Activated CD8-positive, alpha-beta memory T cell treated with anti-CD3 and anti-CD28 coated beads for 4 hours (primary cell): ENCODE measurements around the gene DCST2.

Experiments
- DNase-seq, 2 donors: peaks; one replicate each; pipeline ENCODE4 v3.0.0-alpha.2; 2020; ENCODE audit warnings: low read depth in 2 of 2

The DCST2 gene

DNA sequence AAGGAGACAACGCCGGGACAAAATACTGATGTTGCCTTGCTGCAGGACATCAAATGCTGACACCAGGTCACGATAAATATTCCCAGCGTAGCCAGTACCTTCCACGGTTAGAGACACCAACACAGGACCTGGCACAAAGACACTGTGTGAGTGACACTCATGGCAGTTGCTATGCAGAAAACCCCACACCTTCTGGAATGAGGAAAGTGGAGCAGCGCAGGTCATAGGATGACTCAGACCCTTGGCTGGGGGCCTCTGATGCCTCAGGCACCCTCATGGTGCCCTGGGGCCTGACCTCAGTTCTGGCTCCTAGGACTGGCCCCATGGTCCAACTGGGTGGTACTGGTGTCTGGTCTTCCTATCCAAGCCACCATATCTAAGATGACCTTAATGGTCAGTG is 7.0 kb downstream of the DCST2 start:
- DNase-seq: no peak

DNA sequence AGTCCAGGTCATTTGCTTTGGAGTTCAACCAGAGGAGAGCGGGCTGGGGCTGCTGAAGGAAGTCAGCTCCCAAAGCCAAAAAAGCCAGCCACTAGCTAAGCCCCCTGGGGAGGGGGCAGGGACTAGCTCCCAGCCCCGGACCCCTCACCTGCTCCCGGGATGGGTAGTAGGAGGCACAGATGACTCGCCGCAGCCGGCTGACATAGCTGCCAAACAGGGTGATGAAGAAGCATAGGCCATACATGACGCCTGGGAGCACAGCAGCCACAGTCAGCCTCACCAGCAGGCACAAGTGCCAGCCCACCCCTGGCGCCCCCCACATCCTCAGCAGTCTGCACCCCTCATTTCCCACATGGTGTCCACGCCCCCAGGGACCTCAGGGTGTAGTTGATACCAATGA is 7.4 kb downstream of the DCST2 start:
- no peak for DNase-seq

DNA sequence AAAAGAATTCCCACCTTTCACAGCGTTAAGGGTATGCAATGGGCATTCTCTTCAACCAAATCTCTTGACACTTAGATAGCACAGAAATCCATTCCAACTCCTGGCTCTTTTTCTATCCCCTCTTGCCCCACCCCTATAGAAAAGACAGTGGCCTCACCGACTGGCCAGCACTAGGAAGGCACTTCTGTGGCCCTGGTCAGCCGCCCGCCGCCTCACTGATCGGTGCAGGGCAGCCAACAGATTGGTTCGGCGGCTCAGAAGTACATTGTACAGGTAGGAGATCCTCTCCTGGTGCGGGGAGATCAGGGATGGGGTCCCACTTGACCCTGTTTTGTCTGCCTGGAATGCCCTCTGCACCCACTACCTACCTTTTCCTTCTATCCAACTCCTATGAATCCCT is 9.3 kb downstream of the DCST2 start:
- DNase-seq: no peak

DNA sequence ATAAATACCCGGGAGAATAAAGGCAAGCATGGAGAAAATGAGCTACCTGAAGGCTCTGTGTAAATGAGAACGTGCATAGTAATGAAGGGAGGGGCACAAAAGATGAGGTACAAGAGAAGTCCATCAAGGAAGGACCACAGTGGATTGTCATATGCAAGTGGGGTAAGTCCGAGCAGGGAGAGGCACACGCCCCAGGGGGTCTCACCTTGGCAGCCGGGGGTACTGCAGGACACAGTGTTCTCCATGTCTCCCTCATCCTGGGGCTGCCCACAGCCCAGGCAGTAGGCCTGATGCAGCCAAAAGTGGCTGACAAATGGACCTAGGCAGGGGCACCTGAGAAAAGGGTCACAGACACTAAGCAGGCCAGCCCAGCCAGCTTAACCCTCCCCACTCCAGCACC is 10.0 kb downstream of the DCST2 start:
- DNase-seq: no peak

DNA sequence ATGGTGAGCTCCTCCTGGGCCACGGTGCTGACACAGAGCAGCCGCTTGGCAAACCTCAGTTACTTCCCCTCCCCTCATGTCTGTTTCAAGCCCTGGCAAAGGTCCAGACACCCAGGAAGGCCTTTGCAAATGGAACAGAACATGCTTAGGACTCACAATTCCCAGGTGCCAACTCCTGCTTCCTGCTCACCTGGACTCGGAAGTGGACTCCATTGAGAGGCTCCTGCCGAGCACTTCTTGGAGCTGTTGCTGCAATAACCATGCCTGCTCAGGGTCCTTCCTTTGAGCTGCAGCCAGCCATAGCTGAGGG is 10.7 kb downstream of the DCST2 start:
- DNase-seq: no peak

DNA sequence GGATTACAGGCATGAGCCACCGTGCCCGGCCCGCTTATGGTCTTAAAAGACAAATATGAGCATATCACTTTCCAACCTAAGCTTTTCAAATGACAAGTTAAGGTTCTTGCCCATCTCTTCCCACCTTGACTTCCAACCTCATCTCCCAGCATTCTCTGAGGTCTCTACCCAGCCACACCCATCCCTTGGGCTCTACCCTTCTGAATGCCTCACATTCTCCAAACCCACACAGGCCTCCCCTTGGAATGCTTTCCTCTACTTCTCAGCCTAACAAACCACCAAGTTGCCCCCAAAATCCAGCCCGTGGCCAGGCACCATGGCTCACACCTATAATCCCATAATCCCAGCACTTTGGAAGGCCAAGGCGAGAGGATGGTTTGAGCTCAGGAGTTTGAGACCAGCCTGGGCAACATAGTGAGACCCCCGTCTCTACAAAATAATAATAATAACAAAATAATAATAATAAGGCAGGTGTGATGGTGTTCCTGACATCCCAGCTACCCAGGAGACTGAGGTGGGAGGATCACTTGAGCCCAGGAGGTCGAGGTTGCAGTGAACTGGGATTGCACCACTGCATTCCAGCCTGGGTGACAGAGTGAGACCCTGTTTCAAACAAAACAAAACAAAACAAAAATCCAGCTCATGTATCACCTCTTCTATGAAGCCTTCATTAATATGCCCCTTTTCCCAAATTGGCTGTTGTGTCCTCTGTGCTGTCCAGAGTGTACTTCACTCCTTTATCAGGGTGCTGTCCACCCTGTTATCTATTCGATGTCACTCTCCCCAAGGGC is 11.2 kb downstream of the DCST2 start:
- DNase-seq: no peak

DNA sequence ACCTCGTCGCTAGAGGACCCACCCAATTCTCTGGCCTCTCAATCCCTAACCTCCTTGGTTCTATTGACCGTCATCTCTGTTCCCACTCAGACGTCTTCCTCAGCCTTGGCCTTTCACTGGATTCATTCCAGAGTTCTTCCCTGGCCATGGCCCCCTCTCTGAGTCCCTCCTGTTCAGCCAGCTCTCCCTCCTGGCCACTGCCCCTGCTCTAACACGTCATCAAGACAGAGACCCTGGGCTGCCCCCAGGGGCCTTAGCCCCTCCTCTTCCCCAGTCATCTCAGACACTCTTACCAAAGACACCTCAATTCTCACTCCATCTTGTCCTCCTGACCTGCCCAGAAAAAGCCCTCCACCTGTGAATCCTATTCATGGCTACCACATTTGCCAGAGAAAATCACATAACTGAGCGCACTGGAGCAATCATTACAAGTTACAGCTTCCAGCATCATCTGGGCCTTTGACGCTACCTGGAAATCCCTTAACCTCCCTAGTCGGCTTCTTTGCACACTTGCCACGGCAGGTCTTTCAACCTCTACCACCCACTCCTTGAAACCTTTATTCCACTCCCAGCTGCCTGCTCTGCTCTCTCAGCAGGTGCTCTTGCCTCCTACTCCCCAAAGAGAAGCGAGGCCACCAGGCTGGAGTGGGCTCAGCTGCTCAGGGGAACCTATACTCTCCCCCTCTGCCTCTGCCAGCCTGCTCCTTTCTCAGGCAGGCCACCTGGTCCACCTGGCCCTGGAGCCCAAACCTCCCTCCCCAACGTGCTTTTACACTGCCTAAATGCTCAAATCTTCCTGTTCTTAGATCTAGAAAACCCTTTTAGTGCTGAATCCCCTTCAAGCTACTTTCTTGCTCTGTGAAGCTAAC is 14.0 kb downstream of the DCST2 start:
- DNase-seq: no peak

DNA sequence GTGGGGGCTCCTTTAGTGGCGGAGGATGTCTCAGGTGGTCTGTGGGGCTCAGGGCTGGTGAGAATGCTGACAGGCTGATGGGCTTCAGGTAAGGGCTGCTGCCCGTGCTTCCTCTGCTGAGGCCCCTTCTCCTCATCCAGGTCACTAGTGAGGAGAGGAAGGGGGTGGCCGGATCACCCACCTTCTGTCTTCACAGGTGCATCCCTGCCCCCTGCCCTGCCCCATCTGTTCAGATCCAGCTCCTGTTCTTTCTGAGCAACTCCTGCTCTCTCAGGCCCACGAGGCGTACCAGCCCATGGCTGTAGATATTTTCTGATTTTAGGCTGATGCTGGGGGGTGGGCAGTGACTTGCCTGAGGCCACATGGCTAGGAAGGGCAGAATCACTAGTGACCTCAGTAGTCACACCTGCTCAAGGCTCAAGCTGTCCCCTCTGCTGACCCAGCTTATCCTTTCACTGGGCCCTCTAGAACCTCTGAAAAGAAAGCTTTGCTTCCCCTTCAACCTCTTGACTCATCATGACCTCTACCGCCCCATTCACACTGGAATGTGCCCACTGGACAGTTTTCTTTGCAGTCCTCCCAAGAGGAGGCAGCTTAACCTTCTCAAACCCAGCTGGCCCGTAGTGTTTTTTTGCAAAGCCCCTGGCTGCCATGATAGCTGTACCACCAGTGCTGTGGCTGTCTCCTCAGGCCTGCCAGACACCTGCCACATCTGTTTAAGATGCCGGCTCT is 14.8 kb downstream of the DCST2 start:
- DNase-seq: no peak

DNA sequence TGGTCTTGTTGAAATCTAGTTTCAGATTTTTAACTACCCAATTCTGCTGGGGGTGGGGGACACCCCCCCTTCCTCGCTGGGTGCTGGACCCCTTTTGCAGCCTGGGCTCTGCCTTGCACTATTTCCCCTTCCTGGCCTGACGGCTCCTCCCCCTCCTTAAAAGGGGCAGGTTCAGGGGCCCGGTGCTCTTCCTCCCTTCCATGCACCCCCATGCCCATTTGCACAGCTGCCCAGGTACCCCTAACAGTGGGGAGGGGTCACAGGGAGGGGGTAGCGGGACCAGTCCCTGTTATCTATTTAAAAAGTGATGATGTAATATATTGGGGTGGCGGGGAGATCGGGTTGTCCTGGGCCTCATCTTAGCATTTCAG is 15.7 kb downstream of the DCST2 start:
- no peak for DNase-seq

DNA sequence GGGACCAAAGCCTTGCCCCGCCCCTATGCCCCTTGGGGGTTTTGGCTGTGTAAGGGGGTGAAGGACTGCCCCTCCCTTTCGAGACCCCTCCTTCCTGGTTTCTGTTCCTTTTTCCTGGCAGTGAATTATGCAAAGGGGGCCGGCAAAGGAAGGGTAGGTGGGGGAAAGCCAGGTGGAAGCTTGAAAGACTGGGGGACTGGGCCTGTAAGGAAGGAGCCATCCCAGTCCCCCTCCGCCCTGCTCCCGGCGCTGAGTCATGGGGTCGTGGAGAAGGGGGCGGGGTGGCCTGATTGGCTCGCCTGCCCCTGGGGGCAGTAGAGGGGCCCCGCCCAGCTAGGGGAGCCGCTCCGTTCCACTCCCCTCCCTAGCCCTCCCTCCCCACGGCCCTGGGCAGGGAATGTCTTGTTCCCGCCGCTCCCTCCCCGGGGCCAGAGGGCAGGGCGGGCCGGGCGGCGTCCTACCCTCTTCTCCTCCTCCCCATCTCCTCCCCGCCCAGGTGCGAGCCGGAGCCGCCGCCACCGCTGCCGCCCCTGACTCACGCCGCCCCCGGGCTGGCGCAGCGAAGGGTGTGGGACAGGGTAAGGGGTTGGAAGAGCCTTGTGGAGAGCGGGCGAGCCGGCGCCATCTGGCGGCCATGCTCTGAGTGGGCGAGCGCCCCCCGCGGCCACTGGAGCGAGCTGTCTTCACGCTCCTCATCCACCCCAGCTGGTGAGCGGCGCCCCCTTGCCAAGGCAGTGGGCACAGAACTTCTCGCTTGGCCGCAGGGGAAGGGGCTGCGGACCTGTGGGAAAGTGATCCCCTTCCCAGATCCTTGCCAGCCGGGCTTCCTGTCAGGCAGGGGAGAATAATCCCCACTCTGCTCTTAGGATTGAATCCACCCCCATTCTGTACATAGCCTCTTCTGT is 16.3 kb downstream of the DCST2 start:
- DNase-seq: peak; percentile 84

DNA sequence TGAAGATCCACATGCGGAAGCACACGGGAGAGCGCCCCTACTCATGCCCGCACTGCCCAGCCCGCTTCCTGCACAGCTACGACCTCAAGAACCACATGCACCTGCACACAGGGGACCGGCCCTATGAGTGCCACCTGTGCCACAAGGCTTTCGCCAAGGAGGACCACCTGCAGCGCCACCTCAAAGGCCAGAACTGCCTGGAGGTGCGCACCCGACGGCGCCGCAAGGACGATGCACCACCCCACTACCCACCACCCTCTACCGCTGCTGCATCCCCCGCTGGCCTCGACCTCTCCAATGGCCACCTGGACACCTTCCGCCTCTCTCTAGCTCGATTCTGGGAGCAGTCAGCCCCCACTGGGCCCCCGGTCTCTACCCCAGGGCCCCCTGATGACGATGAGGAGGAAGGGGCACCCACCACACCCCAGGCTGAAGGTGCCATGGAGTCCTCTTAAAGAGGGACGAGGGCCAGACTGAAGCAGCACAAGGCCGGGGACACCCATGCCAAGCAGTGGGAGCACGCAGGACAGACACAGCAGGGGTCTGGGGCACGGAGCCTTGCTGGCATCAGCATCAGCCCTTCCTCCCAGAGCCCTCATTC is 17.2 kb downstream of the DCST2 start:
- DNase-seq: no peak

DNA sequence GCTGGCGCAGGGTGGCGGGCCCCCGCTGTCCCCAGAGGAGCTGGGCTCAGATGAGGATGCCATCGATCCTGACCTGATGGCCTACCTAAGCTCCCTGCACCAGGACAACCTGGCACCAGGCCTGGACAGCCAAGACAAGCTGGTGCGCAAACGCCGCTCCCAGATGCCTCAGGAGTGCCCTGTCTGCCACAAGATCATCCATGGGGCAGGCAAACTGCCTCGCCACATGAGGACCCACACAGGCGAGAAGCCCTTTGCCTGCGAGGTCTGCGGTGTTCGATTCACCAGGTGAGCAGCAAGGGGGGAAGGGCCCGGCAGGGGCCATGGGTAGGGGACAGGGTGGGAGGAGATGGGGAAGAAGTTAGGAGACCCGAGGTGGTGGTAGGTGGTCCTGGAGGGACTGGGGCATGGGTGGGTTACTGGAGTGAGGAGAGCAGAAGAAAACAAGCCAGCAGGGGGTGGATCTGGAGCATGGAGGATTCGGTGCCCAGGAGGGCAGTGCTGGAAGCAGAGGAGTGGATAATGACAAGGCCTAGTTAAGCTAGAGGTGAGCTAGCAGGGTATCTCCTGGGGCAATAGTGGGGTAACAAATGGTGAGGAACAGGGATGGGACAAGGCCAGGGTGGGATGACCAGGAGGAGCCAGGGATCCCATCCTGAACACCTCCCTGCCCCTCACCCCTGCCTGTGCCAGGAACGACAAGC is 17.9 kb downstream of the DCST2 start:
- no peak for DNase-seq

DNA sequence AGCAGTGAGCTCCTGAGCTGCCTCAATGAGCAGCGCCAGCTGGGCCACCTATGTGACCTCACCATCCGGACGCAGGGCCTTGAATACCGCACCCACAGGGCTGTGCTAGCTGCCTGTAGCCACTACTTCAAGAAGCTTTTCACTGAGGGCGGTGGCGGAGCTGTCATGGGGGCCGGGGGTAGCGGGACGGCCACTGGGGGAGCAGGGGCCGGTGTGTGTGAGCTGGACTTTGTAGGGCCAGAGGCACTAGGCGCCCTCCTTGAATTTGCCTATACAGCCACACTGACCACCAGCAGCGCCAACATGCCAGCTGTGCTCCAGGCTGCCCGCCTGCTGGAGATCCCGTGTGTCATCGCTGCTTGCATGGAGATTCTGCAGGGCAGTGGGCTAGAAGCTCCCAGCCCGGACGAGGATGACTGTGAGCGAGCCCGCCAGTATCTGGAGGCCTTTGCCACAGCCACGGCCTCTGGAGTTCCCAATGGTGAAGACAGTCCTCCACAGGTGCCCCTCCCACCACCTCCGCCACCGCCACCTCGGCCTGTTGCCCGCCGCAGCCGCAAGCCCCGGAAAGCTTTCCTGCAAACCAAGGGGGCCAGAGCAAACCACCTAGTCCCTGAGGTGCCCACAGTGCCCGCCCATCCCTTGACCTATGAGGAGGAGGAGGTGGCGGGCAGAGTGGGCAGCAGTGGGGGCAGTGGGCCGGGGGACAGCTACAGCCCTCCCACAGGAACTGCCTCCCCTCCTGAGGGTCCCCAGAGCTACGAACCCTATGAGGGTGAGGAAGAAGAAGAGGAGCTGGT is 18.7 kb downstream of the DCST2 start:
- no peak for DNase-seq

DNA sequence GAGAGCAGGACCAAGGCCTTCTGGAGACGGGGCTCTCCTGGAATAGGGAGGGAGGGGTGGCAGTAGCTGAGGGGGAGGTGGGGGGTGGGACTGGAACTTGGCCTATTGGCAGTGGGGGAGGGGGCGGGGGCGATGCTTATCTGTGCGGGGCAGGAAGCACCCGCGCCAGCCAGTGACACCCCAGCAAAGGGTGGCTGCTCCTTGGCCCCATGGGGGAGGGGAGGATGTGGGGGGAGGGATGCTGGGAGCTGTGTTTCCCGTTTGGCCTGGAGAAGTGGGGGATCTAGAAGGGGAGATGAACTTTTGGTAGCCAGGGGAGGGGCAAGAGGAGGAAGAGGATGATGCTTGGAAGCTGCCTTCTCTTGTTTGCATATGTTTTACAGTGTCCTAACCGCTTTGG is 19.9 kb downstream of the DCST2 start:
- DNase-seq: no peak

DNA sequence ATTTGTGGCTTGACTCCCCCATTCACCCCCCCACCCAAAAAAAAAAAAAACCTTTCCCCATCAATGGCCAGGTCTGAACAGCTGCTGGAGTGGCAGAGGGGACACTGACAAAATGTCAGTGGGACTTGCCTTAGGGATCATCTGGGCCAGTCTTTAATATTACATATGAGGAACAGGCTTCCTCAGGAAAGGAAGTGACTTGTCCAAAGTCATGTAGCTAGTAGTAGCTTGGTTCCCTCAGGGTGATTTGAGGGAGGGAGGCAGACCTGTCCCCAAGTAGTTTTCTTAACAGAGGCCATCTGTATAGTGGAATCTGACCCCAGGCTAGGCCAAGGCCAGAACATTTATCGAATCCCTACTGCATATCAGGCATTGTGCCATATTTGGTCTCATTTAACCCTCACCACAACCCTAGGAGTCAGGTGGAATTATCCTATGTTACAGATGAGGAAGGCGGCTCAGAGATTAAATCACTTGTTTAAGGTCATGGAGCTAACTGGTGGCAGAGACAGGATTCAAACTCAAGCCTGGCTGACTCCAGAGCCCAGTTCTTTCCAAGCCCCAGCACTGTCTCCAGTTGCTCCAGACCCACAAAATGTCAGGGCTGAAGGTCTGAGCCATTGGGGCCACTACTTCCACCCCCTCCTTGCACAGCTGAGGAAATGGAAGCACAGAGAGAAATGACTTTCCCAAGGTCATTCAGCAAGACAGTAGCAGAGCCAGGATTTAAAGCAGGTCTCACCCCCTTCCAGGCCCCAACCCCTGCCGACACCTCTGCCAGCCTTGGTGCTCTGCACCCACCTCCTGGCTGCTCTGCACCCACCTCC is 20.6 kb downstream of the DCST2 start:
- no peak for DNase-seq

DNA sequence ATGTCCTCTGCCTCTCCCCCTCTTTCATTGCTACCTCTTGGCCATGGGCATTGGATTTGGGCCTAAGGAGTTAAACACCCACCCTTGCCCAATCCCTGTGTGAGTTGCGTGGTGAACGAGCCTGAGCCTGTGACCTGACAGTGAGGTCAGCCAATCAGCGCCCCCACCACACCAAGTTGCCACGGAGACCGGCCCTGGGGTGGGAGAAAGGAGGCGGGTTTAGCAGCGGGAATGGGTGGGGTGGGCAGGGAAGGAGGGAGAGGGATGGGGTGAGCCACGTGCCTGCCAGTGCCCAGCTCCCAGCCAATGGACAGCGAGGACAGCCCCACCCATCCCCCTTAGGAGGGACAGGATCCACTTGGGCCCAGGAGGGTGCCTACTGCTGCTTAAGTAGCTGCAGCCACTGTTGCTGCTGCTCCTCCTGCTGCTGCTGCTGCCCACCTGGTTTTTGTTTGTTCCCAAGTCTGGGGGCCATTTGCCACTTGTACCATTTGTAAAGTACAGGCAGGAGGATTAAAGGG is 21.5 kb downstream of the DCST2 start:
- no peak for DNase-seq

DNA sequence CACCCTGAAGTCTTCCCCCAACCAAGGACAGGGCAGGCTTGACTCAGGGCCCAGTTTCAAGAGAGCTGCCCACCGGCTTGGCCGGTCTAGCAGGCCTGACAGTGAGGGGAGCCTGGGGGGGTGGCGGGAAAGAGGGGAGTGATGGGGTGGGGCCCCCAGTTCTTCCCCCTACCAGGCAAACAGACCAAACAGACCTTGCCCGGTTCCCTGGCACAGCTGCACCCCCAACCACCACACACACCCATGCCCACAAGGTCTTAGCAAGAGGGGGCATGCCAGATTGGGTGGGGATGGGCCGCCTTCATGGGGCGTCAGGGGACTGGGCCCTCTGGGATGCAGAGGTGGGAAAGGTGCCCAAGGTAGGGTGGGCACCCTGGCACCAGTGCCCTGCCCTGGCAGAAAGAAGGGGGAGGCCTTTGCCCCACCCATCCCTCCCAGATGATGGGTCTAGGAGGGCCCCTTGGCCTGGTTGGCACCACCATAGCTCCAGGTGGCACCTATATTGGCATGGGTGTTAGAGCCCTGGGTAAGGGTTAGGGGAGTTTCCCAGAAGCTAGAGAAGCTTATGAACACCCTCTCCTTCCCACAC is 22.1 kb downstream of the DCST2 start:
- DNase-seq: no peak

DNA sequence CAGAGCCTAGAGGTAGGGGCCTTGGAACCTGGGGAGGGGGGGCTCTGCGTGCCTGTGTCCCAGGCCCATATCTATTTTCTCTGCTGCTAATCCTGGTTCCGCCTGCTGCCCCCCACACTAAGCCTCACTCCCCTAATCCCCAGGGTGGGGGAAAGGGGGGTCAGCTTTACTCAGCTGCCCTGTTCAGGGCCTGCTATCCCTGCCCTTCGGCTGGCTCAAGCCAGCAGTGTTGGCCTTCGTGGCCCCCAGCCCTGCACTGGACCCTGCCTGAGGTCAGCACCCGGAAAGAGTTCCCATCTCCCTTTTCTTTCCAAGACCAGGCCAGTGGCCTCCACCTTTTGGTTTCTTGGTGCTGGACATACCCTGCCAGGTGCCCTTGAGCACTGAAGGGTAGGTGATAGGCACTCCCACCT is 22.6 kb downstream of the DCST2 start:
- no peak for DNase-seq
